Fibroblast of pulmonary artery (primary cell): ENCODE data around the gene SBF2.
"Not testable (repeated sequence)": the region's sequence is repeated elsewhere in the genome, so short reads cannot be mapped to it uniquely, and the experiment has no call there.

Experiments
- DNase-seq: peaks from one replicate; pipeline ENCODE4 v3.0.0-alpha.2; 2010; ENCODE audit warnings: low read depth
- H3K4me3 ChIP-seq: replicated peaks from 2 replicates; pipeline ENCODE4 v1.5.1; 2011; ENCODE audit warnings: low read depth, mild to moderate bottlenecking, control low read depth, low read length, moderate library complexity
- CTCF ChIP-seq: IDR thresholded peaks from 2 replicates; pipeline ENCODE4 v1.5.1; 2011; ENCODE audit warnings: mild to moderate bottlenecking, control low read depth, low read length, inconsistent platforms; ENCODE audit errors: missing control alignments

The SBF2 gene

GRCh38 chr11:10130875-10131274 is 163.1 kb downstream of the SBF2 start:
- H3K4me3 ChIP-seq = no peak overlapping the region
- DNase-seq = no peak
- TF ChIP-seq CTCF = no peak

- H3K4me3 ChIP-seq, DNase-seq: not testable (repeated sequence)
Measured at GRCh38 chr11:10129184-10129583, 164.8 kb downstream of the SBF2 start.

GRCh38 chr11:10125522-10126133 is 168.4 kb downstream of the SBF2 start:
- TF ChIP-seq CTCF = no peak
- peak; percentile 31 for DNase-seq
- H3K4me3 ChIP-seq = no peak overlapping the region

GRCh38 chr11:10122326-10123197 is 171.5 kb downstream of the SBF2 start:
- peak; percentile 54 for DNase-seq
- no peak overlapping the region for H3K4me3 ChIP-seq
- no peak for TF ChIP-seq CTCF

- DNase-seq = peak; percentile 52
- no peak overlapping the region for H3K4me3 ChIP-seq
- no peak for TF ChIP-seq CTCF
Measured at GRCh38 chr11:10118865-10119264, 175.2 kb downstream of the SBF2 start.

- peak; percentile 81 for DNase-seq
- no peak overlapping the region for H3K4me3 ChIP-seq
- TF ChIP-seq CTCF = no peak
Measured at GRCh38 chr11:10117709-10118351, 176.2 kb downstream of the SBF2 start.

GRCh38 chr11:10116588-10116987 is 177.4 kb downstream of the SBF2 start:
- no peak overlapping the region for H3K4me3 ChIP-seq
- no peak for DNase-seq
- TF ChIP-seq CTCF = no peak
